HCT116 (cell line): ENCODE data around the gene DHX16. TPM values are rescaled to one million over a fixed set of nuclear protein-coding genes. Genes with fewer than 3 reads are reported as not detected.

Experiments
- ATAC-seq: fragments of 200-7000 bp; cut with Tn5 transposase; 2 replicates; pipeline ENCODE4 v1.9.1; 2020; ENCODE audit warnings: mild to moderate bottlenecking, moderate library complexity
- BruUV-seq: library from RNA; stranded (reverse); fragments of 400-500 nt; replicated peaks from 2 replicates; lab custom pipeline; 2021; lab: Mats Ljungman, UMichigan
- CTCF ChIA-PET: fragments of 300-600 bp; sonication (Branson Sonifier 250); formaldehyde crosslinking; loops from one replicate; lab custom pipeline; 2021; ENCODE audit warnings: antibody characterized with exemption; lab: Charles Lee
- POLR2A ChIA-PET: fragments of 300-600, 350-600 bp; sonication (Branson Sonifier 250); formaldehyde crosslinking; loops from one replicate; lab custom pipeline; 2021; ENCODE audit warnings: antibody characterized with exemption; lab: Charles Lee
- RAD21 ChIA-PET, 2 experiments: fragments of 300-600 bp; sonication (Branson Sonifier 250); formaldehyde crosslinking; loops; one replicate each; lab custom pipeline; 2023; ENCODE audit warnings: low total read pairs in 2 of 2; ENCODE audit not compliant: uncharacterized antibody in 2 of 2, unreplicated experiment in 2 of 2, low non-redundant PET in 1 of 2; lab: Charles Lee
- DNase-seq: peaks from one replicate; pipeline ENCODE4 v3.0.0-alpha.2; 2010; ENCODE audit warnings: low read depth, low spot score
- H2AFZ ChIP-seq: fragments of 200-600 bp; shearing (Covaris generic), sonication (generic); 2 replicates; pipeline ENCODE4 v1.6.1; 2017; ENCODE audit warnings: low read depth, mixed run types, mixed read lengths, antibody characterized with exemption, low read length; ENCODE audit not compliant: poor library complexity, severe bottlenecking
- H3K27ac ChIP-seq: 2 replicates; pipeline ENCODE4 v1.5.1; 2012; ENCODE audit warnings: low read depth, low read length
- H3K27me3 ChIP-seq: fragments of 200-600 bp; sonication (generic); 2 replicates; pipeline ENCODE4 v1.6.1; 2016; ENCODE audit warnings: mixed run types, low read length, mixed read lengths; ENCODE audit not compliant: insufficient read depth
- H3K36me3 ChIP-seq, 2 experiments: fragments of 200-500 bp in 1 of 2; fragments of 200-600 bp in 1 of 2; sonication (Bioruptor generic) in 1 of 2; sonication (generic) in 1 of 2; 2 replicates each; pipeline versions ENCODE4 v1.5.1 to v1.6.1; 2014 to 2016; ENCODE audit warnings: low read length in 2 of 2, inconsistent platforms in 1 of 2, mixed read lengths in 1 of 2, mixed run types in 1 of 2; ENCODE audit not compliant: insufficient read depth in 2 of 2, control insufficient read depth in 1 of 2
- H3K4me1 ChIP-seq, 2 experiments: fragments of 200-600 bp in 1 of 2; sonication (generic) in 1 of 2; 2 replicates each; pipeline versions ENCODE4 v1.5.1 to v1.6.1; 2012 to 2017; ENCODE audit warnings: low read length in 2 of 2, inconsistent platforms in 1 of 2, mild to moderate bottlenecking in 1 of 2, mixed read lengths in 1 of 2, mixed run types in 1 of 2, moderate library complexity in 1 of 2; ENCODE audit not compliant: insufficient read depth in 2 of 2, control insufficient read depth in 1 of 2
- H3K4me2 ChIP-seq: fragments of 200-600 bp; sonication (generic); 2 replicates; pipeline ENCODE4 v1.6.1; 2017; ENCODE audit warnings: mixed run types, low read length, mixed read lengths
- H3K4me3 ChIP-seq, 2 experiments: fragments of 200-600 bp in 1 of 2; sonication (generic) in 1 of 2; replicated peaks in 1 of 2; 2 replicates each; pipeline ENCODE4 v1.5.1; 2011 to 2016; ENCODE audit warnings: low read length in 2 of 2, control low read depth in 1 of 2, low read depth in 1 of 2, mild to moderate bottlenecking in 1 of 2, mixed read lengths in 1 of 2, mixed run types in 1 of 2
- H3K79me2 ChIP-seq: fragments of 200-600 bp; sonication (generic); 2 replicates; pipeline ENCODE4 v1.6.1; 2017; ENCODE audit warnings: mild to moderate bottlenecking, mixed run types, low read length, moderate library complexity, mixed read lengths; ENCODE audit not compliant: insufficient read depth
- H3K9ac ChIP-seq: fragments of 200-600 bp; sonication (generic); 2 replicates; pipeline ENCODE4 v1.6.1; 2016; ENCODE audit warnings: low read length, mixed read lengths
- H3K9me2 ChIP-seq: fragments of 200-600 bp; sonication (generic), shearing (Covaris generic); 2 replicates; pipeline ENCODE4 v1.6.1; 2017; ENCODE audit warnings: mixed run types, mild to moderate bottlenecking, moderate library complexity; ENCODE audit not compliant: insufficient read depth
- H3K9me3 ChIP-seq, 2 experiments: fragments of 200-500 bp in 1 of 2; fragments of 200-600 bp in 1 of 2; sonication (Bioruptor generic) in 1 of 2; sonication (generic) in 1 of 2; 2 replicates each; pipeline ENCODE4 v1.6.1; 2014 to 2017; ENCODE audit warnings: low read length in 2 of 2, mixed read lengths in 2 of 2, inconsistent platforms in 1 of 2, low read depth in 1 of 2, mild to moderate bottlenecking in 1 of 2, mixed run types in 1 of 2, moderate library complexity in 1 of 2; ENCODE audit not compliant: control insufficient read depth in 1 of 2, insufficient read depth in 1 of 2
- H4K20me1 ChIP-seq: fragments of 200-600 bp; sonication (generic), shearing (Covaris generic); 2 replicates; pipeline ENCODE4 v1.6.1; 2017; ENCODE audit warnings: mixed run types, mild to moderate bottlenecking, moderate library complexity; ENCODE audit not compliant: insufficient read depth
- JUND ChIP-seq: IDR thresholded peaks from 2 replicates; pipeline ENCODE4 v1.6.1; 2012
- POLR2A ChIP-seq: IDR thresholded peaks from 2 replicates; pipeline ENCODE4 v1.7.0; 2011; ENCODE audit warnings: borderline replicate concordance; ENCODE audit not compliant: insufficient read depth, insufficient read length; ENCODE audit errors: extremely low read depth
- POLR2AphosphoS5 ChIP-seq: IDR thresholded peaks from 2 replicates; pipeline ENCODE4 v1.6.1; 2011; ENCODE audit warnings: mild to moderate bottlenecking, low read depth, low read length, moderate library complexity
- RAD21 ChIP-seq: IDR thresholded peaks from 2 replicates; pipeline ENCODE4 v1.6.1; 2012; ENCODE audit warnings: low read depth, mild to moderate bottlenecking
- TCF7L2 ChIP-seq: IDR thresholded peaks from 2 replicates; pipeline ENCODE4 v1.7.0; 2011; ENCODE audit warnings: borderline replicate concordance, inconsistent platforms; ENCODE audit not compliant: insufficient read depth, insufficient read length; ENCODE audit errors: extremely low read depth
- intact Hi-C: fragments of 100-400 bp; cut with micrococcal nuclease; formaldehyde crosslinking; loops from 2 replicates; pipeline ENCODE4 v1.10.0; 2022
- total RNA-seq: library from RNA; stranded (reverse); gene quantifications from one replicate; pipeline ENCODE4 v1.2.1, GENCODE V29; 2021; ENCODE audit not compliant: unreplicated experiment
- TF ChIP-seq, protein P1 (sequence below): IDR thresholded peaks from 2 replicates; pipeline ENCODE4 v1.6.1; 2012; ENCODE audit warnings: low read depth
- TF ChIP-seq, protein P2 (sequence below), 3 experiments: fragments of 200-600 bp in 1 of 3; sonication (generic) in 1 of 3; IDR thresholded peaks in 2 of 3; conservative IDR thresholded peaks in 1 of 3; 2 replicates each; pipeline ENCODE4 v1.5.1; 2012 to 2017; ENCODE audit warnings: low read depth in 2 of 3, low read length in 2 of 3, antibody characterized with exemption in 1 of 3, borderline replicate concordance in 1 of 3, control low read depth in 1 of 3, mild to moderate bottlenecking in 1 of 3, mixed read lengths in 1 of 3, mixed run types in 1 of 3, moderate library complexity in 1 of 3; ENCODE audit not compliant: insufficient read depth in 1 of 3

The DHX16 gene
- total RNA-seq, 1 experiment from 2014 or later: 46.0 TPM

DNA sequence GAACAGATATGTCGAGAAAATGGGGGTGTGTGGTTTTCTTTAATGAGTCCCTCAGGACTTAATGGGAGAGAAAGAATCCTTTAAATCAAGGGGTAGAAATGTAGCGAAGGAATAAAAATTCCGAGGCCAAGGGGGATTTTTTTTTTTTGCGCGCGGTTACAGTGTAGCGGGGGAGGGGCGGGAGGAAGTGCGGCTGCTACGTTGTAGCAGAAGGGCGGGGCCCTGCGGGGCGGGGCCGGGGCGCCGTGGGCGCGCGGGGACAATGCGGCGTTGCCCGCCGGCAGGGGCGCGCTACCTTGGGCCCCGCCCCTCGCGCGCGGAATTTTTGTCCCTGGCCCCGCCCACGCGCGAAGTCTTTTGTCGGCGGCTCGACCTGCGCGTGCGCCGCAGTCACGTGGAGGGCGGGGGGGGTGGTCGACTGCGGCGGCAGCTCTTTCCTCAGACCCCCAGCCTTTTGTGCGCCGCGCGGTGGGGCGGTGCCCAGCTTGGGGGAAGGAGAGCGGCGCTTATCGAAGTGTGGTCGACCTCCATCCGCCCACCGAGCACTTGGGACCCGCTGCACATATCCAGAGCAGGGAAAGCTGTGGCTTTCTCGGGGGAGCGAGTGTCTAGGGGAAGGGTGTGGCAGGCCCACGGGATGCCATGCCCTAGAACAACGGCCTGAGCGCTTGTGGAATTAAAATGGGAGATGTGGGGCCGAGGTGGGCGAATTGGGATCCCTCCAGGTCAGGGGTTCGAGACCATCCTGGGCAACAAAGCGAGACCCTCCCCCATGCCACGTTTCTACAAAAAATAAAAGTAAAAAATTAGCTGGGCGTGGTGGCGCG lies 48.6 kb upstream of the DHX16 start:
- H3K36me3 ChIP-seq: peaks cover 27 to 44% of the 10 kb centered on the region in 2 experiments
- RAD21 ChIA-PET: no interaction called here
- no peaks in the 10 kb centered on the region for H3K27me3 ChIP-seq
- no peak overlapping the region for H2AFZ ChIP-seq
- TF ChIP-seq, protein P1, sequence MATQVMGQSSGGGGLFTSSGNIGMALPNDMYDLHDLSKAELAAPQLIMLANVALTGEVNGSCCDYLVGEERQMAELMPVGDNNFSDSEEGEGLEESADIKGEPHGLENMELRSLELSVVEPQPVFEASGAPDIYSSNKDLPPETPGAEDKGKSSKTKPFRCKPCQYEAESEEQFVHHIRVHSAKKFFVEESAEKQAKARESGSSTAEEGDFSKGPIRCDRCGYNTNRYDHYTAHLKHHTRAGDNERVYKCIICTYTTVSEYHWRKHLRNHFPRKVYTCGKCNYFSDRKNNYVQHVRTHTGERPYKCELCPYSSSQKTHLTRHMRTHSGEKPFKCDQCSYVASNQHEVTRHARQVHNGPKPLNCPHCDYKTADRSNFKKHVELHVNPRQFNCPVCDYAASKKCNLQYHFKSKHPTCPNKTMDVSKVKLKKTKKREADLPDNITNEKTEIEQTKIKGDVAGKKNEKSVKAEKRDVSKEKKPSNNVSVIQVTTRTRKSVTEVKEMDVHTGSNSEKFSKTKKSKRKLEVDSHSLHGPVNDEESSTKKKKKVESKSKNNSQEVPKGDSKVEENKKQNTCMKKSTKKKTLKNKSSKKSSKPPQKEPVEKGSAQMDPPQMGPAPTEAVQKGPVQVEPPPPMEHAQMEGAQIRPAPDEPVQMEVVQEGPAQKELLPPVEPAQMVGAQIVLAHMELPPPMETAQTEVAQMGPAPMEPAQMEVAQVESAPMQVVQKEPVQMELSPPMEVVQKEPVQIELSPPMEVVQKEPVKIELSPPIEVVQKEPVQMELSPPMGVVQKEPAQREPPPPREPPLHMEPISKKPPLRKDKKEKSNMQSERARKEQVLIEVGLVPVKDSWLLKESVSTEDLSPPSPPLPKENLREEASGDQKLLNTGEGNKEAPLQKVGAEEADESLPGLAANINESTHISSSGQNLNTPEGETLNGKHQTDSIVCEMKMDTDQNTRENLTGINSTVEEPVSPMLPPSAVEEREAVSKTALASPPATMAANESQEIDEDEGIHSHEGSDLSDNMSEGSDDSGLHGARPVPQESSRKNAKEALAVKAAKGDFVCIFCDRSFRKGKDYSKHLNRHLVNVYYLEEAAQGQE: no peak
- TF ChIP-seq JUND (no peak), POLR2AphosphoS5 (peak; percentile 83), POLR2A (no peak), RAD21 (no peak), TCF7L2 (peak; percentile 89)
- TF ChIP-seq, protein P2, sequence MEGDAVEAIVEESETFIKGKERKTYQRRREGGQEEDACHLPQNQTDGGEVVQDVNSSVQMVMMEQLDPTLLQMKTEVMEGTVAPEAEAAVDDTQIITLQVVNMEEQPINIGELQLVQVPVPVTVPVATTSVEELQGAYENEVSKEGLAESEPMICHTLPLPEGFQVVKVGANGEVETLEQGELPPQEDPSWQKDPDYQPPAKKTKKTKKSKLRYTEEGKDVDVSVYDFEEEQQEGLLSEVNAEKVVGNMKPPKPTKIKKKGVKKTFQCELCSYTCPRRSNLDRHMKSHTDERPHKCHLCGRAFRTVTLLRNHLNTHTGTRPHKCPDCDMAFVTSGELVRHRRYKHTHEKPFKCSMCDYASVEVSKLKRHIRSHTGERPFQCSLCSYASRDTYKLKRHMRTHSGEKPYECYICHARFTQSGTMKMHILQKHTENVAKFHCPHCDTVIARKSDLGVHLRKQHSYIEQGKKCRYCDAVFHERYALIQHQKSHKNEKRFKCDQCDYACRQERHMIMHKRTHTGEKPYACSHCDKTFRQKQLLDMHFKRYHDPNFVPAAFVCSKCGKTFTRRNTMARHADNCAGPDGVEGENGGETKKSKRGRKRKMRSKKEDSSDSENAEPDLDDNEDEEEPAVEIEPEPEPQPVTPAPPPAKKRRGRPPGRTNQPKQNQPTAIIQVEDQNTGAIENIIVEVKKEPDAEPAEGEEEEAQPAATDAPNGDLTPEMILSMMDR (IDR thresholded peaks at IDR 0.05 in 2 of 3, conservative IDR thresholded peaks at IDR 0.05 in 1 of 3; ENCODE audit: borderline replicate concordance in 1 of 3, insufficient read depth in 1 of 3, low read depth in 2 of 3, low read length in 2 of 3): peak in 1 of 3 experiments; percentile 30; a peak in 1 of 6 replicates
- peak overlapping the region; percentile 89 for H3K27ac ChIP-seq
- H3K79me2 ChIP-seq: peaks cover 68% of the 10 kb centered on the region
- H4K20me1 ChIP-seq: peaks cover 21% of the 10 kb centered on the region; the same call in 1 of the 2 replicates
- H3K9me3 ChIP-seq: no peaks in the 10 kb centered on the region
- intact Hi-C loops: loop anchor here (1.0 to 2.0 kb wide), 4 partner anchors 35 to 239 kb away; partner anchors contain the start of genes MRPS18B, PPP1R10 and PPP1R18
- CTCF ChIA-PET: interaction anchor here (0.9 to 5.7 kb wide), 4 partner anchors 9 to 231 kb away, joined by 3 to 45 read pairs (median 12); no protein-coding TSS in a partner anchor
- H3K9ac ChIP-seq: peak overlapping the region; percentile 100
- ATAC-seq (peak; percentile 21), DNase-seq (peak; percentile 69)
- POLR2A ChIA-PET: interaction anchor here (0.6 to 3.7 kb wide), 12 partner anchors 9 to 109 kb away, joined by 3 to 17 read pairs (median 4); partner anchors contain the start of gene NRM
- H3K4me3 ChIP-seq: peak overlapping the region; percentile 95
- H3K4me2 ChIP-seq: peak overlapping the region; percentile 96
- H3K4me1 ChIP-seq: peaks cover 7 to 64% of the 10 kb centered on the region in 2 experiments
- no peaks in the 10 kb centered on the region for H3K9me2 ChIP-seq
- no TSS peak for BruUV-seq
